Stimulated activated CD8-positive, alpha-beta memory T cell treated with anti-CD3 and anti-CD28 coated beads, Interleukin-7, amount 100 ng/mL, for 48 hours (primary cell): ENCODE measurements around the gene MAP3K2.
"Not testable (repeated sequence)": the region's sequence is repeated elsewhere in the genome, so short reads cannot be mapped to it uniquely, and the experiment has no call there.

Experiments used
- DNase-seq, 2 donors: peaks; one replicate each; pipeline ENCODE4 v3.0.0-alpha.2; 2020; ENCODE audit warnings: low read depth in 1 of 2; ENCODE audit errors: extremely low read depth in 1 of 2

The MAP3K2 gene

GRCh38 chr2:127355407-127356008 lies 32.3 kb downstream of the MAP3K2 start:
- DNase-seq: no peak

DNA sequence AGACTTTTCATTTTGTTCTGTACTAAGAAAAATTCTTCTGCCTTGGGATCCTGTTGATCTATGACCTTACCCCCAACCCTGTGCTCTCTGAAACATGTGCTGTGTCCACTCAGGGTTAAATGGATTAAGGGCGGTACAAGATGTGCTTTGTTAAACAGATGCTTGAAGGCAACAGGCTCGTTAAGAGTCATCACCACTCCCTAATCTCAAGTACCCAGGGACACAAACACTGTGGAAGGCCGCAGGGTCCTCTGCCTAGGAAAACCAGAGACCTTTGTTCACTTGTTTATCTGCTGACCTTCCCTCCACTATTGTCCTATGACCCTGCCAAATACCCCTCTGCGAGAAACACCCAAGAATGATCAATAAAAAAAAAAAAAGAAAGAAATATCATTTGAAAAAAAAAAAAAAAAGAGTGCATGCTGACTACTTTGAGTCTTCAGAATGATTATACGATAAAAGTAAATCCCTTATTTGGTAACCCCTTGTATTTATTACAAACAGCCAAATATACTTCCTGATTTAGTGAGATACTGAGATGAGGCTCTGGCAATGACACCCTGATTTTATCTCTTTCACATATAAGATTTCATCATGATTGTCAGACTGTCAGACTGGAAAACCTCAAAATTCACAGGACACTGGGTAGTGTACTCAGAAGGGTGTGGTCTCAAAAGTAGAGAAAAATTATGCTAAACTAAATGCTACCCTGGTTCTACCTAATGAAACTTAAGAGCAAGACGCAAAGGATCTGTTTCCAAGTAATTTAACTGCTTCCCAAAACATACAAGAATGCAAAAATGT lies 33.7 kb downstream of the MAP3K2 start:
- not testable (repeated sequence) for DNase-seq

DNA sequence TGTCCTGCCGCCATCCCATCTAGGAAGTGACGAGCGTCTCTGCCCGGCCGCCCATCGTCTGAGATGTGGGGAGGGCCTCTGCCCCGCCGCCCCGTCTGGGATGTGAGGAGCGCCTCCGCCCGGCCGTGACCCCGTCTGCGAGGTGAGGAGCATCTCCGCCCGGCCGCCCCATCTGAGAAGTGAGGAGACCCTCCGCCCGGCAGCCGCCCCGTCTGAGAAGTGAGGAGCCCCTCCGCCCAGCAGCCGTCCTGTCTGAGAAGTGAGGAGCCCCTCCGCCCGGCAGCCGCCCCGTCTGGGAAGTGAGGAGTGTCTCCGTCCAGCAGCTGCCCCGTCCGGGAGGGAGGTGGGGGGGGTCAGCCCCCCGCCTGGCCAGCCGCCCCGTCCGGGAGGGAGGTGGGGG lies 34.6 kb downstream of the MAP3K2 start:
- DNase-seq: not testable (repeated sequence)

- no peak for DNase-seq
Measured at GRCh38 chr2:127351603-127352002, 36.2 kb downstream of the MAP3K2 start.

- no peak for DNase-seq
Measured at GRCh38 chr2:127348426-127349000, 39.3 kb downstream of the MAP3K2 start.

GRCh38 chr2:127347734-127348392 lies 39.9 kb downstream of the MAP3K2 start:
- no peak for DNase-seq

GRCh38 chr2:127347015-127347414 lies 40.8 kb downstream of the MAP3K2 start:
- DNase-seq: no peak

GRCh38 chr2:127343277-127343676 lies 44.5 kb downstream of the MAP3K2 start:
- no peak for DNase-seq

GRCh38 chr2:127342101-127342500 lies 45.7 kb downstream of the MAP3K2 start:
- DNase-seq: no peak

- DNase-seq: no peak
Measured at GRCh38 chr2:127332335-127332734, 55.4 kb downstream of the MAP3K2 start.

- DNase-seq: no peak
Measured at GRCh38 chr2:127330753-127331152, 57.0 kb downstream of the MAP3K2 start.

DNA sequence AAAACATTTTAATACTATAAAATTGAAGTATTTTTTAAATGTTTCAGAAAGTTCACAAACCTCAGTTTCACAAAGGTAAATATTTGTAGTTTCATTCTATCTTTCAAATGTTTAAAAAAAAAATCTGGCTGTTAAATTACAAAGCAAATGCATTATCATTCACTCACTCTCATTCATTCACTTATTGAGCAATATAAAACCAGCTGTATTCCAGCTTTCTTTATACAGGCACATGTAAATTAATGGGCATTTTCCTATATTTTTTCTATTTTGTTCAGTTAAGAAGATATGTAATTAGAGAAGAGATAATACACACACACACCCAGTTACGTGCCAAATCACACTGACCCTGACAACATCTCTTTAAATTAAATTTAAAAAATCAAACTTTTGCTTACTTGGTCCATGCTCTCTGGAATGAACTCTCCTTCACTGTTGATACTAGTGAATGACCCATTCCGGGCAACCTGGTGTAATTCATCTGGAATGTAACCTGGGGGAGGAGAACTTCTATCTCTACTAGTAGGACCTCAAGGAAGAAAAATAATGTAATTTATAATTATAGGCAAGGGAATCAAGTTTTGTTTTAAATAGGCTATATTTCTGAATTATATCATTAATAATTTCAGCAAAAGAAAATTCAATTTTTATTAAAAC lies 61.4 kb downstream of the MAP3K2 start:
- DNase-seq: no peak

DNA sequence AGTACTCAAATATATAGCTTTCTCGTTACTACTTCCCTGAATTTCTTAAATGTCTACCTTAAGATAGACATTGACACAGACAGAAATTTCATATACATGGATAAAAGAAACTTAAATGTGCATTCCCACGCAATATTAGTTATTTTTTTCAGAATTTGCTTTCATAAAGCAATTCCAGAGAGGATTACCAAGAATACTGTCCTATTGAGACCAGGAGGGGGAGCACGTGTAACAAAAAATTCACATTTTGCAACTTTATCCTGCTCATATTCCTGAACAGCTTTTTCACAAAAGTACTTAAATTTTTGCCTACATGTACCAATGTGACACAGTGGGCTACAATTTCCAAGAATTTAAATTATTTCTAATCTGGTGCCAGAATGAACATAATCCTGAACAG lies 63.1 kb downstream of the MAP3K2 start:
- DNase-seq: no peak

DNA sequence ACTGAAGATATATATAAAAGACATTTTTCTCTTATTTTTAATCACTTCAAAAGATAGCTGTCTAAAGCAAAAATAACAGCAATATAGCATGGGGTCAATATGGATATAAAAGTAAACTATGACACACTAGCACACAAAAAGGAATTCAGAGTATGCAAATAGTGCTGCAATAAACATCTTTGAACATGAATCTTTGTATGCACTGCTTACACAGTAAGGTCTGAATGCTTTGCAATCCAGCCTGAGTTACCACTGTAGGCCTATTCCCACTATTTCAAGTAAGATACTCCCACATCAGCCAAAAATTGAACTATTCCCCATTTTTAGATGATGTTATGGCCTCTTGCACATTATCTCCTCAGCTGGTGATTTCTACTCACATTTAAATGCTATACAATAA lies 66.5 kb downstream of the MAP3K2 start:
- no peak for DNase-seq

DNA sequence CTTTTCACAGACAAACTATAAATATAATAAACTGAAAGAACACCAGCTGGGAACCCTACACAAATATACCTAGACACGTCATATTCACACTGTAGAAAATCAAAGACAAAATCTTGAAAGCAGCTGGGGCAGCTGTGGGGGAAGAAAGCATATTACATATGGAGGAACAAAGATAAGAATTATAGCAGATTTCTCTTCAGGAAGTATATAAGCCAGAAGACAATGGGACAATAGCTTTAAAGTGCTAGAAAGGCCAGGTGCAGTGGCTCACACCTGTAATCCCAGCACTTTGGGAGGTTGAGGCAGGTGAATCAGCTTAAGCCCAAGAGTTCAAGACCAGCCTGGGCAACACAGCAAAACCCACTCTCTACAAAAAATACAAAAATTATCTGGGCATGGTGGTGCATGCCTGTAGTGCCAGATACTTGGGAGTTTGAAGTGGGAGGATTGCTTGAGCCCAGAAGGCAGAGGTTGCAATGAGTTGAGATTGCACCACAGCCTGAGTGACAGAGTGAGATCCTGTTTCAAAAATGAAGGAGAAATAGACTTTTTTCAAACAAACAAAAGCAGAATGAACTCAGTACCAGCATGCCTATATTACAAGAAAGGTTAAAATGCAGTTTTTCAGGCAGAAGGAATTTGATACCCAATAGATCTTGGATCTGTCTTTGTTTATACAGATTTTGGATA lies 67.0 kb downstream of the MAP3K2 start:
- DNase-seq: no peak

- no peak for DNase-seq
Measured at GRCh38 chr2:127320067-127320466, 67.7 kb downstream of the MAP3K2 start.

DNA sequence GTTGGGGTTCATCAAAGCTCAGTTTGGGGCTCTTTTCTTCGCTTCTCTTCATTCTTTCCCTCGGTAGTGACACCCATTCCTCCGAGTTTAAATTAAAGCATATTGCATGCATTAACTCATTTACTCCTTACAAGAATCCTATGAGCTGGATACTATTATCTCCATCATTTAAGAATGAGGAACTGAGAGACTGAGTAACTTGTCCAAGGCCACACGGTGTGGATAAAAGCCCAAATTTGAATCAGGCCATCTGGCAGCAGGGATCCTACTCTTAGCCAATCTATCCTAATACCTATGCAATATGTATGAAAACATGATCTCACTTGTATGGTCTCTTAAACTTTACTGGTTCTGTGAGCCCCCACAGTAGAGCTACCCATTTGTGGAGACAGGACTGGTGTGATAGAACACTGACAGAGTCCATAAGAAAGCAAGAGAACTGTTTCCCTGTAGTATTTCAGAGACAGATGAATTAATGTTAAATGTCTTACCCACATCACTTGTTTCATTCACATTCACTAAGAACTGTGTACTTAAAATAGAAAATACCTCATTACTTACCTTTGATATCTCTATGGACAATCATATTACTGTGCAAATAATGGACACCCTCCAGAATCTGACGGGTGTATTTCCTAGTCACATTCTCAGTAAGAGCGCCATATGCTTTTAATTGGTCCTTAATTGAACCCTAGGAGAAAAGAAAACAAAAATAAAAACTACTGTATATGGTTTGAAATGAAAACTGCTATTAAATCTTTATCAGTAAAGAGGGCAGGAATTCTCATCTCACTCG lies 73.4 kb downstream of the MAP3K2 start:
- no peak for DNase-seq

DNA sequence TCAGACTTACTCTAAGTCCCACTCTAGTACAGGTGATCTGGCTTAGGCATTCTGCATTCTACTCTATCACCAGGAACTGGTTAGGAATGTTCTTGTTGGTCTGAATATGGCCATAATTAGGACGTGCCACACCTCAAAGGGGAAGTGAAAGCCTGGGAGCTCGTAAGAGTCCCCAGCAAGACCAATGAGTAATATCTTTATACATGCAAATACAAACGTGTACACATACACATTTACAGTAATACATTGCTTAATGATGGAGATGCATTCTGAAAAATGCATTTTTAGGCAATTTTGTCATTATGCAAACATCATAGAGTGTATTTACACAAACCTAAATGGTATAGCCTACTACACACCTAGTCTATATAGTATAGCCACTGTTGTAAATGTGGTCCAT lies 74.4 kb downstream of the MAP3K2 start:
- no peak for DNase-seq

GRCh38 chr2:127310980-127311379 lies 76.8 kb downstream of the MAP3K2 start:
- no peak for DNase-seq

DNA sequence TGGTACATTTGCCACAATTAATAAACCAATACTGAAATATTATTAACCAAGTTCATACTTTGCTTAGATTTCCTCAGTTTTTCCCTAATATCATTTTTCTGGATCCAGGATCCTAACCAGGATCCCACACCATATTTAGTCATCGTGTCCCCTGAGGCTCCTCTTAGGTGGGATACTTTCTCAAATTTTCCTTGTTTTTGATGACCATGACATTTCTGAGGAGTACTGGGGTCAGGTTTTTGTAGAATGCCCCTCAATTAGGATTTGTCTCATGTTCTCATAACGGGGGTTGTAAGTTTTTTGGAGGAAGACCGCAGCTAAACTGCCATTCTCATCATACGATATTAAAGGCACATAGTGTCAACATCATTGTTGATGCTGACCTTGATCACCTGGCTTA lies 78.3 kb downstream of the MAP3K2 start:
- no peak for DNase-seq
